ENCODE results near the gene COX17.

COX17 gene

GRCh38 chr3:119628390-119628789 lies 48.8 kb downstream of the COX17 start:
- H3K4me3 ChIP-seq (ENCODE audit: low read depth, low read length), result no peak overlapping the region
- TF ChIP-seq CTCF (IDR thresholded peaks at IDR 0.05; ENCODE audit: low read depth, low read length), result no peak

- TF ChIP-seq CTCF (IDR thresholded peaks at IDR 0.05; ENCODE audit: low read depth, low read length), result no peak
- no peak overlapping the region for H3K4me3 ChIP-seq (ENCODE audit: low read depth, low read length)
These were observed 49.7 kb downstream of the COX17 start for GRCh38 chr3:119627461-119627860.

GRCh38 chr3:119626196-119626595 lies 51.0 kb downstream of the COX17 start:
- no peak overlapping the region for H3K4me3 ChIP-seq (ENCODE audit: low read depth, low read length)
- TF ChIP-seq CTCF (IDR thresholded peaks at IDR 0.05; ENCODE audit: low read depth, low read length), result no peak

- no peak for TF ChIP-seq CTCF (IDR thresholded peaks at IDR 0.05; ENCODE audit: low read depth, low read length)
- H3K4me3 ChIP-seq (ENCODE audit: low read depth, low read length), result no peak overlapping the region
These were observed 51.6 kb downstream of the COX17 start for GRCh38 chr3:119625451-119626153.

- H3K4me3 ChIP-seq (ENCODE audit: low read depth, low read length), result no peak overlapping the region
- TF ChIP-seq CTCF (IDR thresholded peaks at IDR 0.05; ENCODE audit: low read depth, low read length), result no peak
These were observed 53.0 kb downstream of the COX17 start for GRCh38 chr3:119624002-119624720.

GRCh38 chr3:119620899-119621298 lies 56.3 kb downstream of the COX17 start:
- no peak for TF ChIP-seq CTCF (IDR thresholded peaks at IDR 0.05; ENCODE audit: low read depth, low read length)
- no peak overlapping the region for H3K4me3 ChIP-seq (ENCODE audit: low read depth, low read length)
